ENCODE measurements around the gene KMT2E. TPM values are rescaled to one million over a fixed set of nuclear protein-coding genes. Genes with fewer than 3 reads are reported as not detected.
A peak's percentile ranks its signal among the peaks of the same experiment; 100 is the strongest.

Gene KMT2E
- total RNA-seq, 1 donor from 2014 or later, result 43.0 TPM

DNA sequence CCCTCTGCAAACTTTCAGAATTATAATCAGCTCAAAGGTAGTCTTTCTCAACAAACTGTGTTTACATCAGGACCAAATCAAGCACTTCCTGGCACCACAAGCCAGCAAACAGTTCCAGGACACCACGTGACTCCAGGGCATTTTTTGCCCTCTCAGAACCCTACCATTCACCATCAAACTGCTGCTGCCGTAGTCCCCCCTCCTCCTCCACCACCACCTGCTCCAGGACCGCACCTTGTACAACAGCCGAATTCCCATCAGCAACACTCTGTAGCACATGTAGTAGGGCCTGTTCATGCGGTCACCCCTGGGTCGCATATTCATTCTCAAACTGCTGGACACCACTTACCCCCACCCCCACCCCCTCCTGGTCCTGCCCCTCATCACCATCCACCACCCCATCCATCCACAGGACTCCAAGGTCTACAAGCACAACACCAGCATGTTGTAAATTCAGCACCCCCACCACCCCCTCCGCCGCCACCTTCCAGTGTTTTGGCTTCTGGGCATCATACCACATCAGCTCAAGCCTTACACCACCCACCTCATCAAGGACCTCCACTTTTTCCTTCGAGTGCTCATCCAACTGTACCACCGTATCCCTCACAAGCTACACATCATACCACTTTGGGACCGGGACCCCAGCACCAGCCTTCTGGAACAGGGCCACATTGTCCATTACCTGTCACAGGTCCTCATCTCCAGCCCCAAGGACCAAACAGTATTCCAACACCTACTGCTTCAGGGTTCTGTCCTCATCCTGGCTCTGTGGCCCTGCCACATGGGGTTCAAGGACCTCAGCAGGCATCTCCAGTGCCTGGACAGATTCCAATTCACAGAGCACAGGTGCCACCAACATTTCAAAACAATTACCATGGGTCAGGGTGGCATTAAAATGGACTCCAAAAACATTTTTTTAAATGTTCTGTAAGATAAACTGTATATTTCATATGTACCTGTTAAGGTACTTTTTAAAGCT lies 98.7 kb downstream of the KMT2E start:
- H3K27ac ChIP-seq, result peak overlapping the region; percentile 3 to 45
- no peaks in the 10 kb centered on the region for H3K4me1 ChIP-seq
- H3K4me3 ChIP-seq, result no peak overlapping the region
- intact Hi-C loops (cut with DNase I), result no loop called here
- H3K9me3 ChIP-seq, result no peaks in the 10 kb centered on the region
- peaks cover 52 to 79% of the 10 kb centered on the region in 2 donors for H3K36me3 ChIP-seq
- TF ChIP-seq, protein P1, sequence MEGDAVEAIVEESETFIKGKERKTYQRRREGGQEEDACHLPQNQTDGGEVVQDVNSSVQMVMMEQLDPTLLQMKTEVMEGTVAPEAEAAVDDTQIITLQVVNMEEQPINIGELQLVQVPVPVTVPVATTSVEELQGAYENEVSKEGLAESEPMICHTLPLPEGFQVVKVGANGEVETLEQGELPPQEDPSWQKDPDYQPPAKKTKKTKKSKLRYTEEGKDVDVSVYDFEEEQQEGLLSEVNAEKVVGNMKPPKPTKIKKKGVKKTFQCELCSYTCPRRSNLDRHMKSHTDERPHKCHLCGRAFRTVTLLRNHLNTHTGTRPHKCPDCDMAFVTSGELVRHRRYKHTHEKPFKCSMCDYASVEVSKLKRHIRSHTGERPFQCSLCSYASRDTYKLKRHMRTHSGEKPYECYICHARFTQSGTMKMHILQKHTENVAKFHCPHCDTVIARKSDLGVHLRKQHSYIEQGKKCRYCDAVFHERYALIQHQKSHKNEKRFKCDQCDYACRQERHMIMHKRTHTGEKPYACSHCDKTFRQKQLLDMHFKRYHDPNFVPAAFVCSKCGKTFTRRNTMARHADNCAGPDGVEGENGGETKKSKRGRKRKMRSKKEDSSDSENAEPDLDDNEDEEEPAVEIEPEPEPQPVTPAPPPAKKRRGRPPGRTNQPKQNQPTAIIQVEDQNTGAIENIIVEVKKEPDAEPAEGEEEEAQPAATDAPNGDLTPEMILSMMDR (IDR thresholded peaks at IDR 0.05), result no peak
- H3K27me3 ChIP-seq, result no peaks in the 10 kb centered on the region
- no peak for DNase-seq (ENCODE audit: low spot score in 2 of 2)

DNA sequence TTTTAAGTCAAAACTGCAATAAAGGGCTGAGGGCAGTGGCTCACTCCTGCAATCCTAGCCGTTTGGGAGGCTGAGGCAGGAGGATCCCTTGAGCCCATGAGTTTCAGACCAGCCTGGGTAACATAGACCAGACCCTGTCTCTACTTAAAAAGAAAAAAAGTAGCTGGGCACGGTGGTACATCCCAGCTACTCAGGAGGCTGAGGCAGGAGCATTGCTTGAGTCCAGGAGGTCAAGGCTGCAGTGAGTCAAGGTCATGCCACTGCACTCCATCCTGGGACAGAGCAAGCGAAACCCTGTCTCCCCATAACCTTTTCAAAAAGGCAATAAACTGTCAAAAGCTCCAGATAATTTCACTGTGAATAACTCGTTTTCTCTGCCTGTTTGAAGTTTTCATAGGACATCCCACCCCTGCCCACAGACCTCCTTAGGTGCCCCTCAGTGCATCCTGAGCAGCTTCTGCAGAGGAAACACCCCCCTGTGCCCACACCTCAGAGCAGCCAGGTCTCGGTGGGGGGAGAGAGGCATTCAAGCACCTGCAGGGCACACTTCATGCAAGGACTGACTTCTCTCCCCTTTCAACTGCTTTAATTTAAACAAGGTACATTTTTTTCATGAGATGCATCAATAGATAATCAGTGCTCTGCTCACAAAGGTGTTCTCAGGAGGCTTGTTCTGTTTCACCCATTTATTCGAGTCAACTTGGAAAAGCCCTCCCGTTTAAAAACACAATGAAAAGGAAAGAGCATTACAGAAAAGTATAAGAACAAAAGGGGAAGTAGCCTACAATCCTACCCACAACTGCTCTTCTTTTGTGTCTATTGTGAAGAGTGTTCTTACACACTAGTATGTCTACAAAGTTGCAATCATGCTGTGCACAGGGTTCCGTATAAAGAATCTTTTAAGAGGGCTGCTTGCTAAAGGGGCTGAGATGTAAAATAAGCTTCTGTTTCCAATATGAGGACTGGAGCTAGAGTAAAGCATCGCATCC lies 104.9 kb downstream of the KMT2E start:
- Histone ChIP-seq H3K36me3 (peaks cover 7 to 27% of the 10 kb centered on the region in 2 donors), H3K4me3 (no peak overlapping the region), H3K27me3 (no peaks in the 10 kb centered on the region), H3K27ac (no peak overlapping the region), H3K4me1 (no peaks in the 10 kb centered on the region), H3K9me3 (no peaks in the 10 kb centered on the region)
- DNase-seq (ENCODE audit: low spot score in 2 of 2), result no peak
- TF ChIP-seq, protein P1 (IDR thresholded peaks at IDR 0.05), result no peak
- intact Hi-C loops (cut with DNase I), result no loop called here

DNA sequence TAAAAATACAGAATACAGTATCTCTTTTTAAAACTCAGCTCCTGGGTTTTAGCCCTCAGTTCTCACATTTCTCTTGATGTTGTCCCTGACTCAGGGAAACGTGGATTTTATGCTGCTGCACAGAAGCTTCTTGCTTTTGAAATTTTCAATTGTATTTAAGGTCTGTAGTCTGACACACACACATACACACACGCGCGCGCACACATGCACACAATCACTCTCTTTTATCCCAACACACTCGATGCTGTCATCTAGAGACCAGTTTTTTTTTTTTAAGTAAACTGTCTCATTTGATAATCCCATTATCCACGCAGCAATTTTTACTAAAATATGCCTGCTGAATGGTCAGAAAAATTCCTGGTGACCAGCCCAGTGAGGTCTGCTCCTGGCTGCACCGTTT lies 108.6 kb downstream of the KMT2E start:
- no peak for DNase-seq (ENCODE audit: low spot score in 2 of 2)
- TF ChIP-seq, protein P1 (IDR thresholded peaks at IDR 0.05), result no peak
- intact Hi-C loops (cut with DNase I), result no loop called here
- Histone ChIP-seq H3K36me3 (peaks cover 14 to 16% of the 10 kb centered on the region in 2 donors), H3K4me3 (no peak overlapping the region), H3K27ac (no peak overlapping the region), H3K9me3 (no peaks in the 10 kb centered on the region), H3K4me1 (no peaks in the 10 kb centered on the region), H3K27me3 (no peaks in the 10 kb centered on the region)

DNA sequence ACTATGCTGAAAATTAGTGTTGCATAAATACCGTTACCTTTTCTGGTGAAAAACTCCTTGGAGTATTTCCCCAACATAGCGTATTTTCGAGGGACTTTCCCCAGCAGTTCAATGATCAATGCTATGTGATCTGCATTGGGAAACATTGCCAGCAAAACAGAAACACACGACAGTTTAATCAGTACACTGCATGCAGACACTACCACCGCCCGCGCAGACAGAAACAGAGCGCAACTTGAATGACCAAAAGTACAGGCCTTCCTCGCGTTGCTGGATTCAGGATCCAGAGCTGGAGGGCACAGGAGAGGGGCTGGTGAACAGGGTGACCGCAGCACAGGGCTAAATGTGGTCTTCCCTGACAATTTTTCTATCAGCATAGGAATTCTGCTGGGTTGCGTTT lies 111.7 kb downstream of the KMT2E start:
- intact Hi-C loops (cut with DNase I), result no loop called here

DNA sequence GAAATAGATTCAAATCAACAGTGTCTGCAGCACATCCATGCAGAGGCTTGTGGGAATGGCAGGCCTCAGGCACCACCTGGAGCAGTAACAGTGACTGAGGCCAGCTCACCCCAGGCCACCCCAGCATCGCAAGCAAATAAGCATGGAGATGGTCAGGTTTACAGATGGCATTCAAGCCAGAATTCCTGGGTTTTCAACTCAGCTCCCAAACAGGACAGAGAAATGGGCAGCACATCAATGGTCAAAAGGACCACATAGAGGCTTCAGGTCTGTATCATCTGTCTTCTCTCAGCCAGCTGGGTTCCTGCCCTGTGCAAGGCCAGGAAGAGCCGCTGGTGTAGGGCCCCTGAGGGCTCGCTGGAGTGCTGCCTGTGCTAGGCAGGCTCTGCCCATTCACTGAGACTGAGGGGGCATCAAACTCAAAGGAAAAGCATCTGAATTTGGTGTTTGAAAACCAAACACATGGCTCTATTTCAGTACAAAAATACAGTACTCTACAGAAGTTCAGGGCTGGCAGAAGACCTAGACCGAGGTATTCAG lies 112.5 kb downstream of the KMT2E start:
- H3K4me3 ChIP-seq, result no peak overlapping the region
- no peaks in the 10 kb centered on the region for H3K27me3 ChIP-seq
- TF ChIP-seq, protein P1 (IDR thresholded peaks at IDR 0.05), result no peak
- intact Hi-C loops (cut with DNase I), result no loop called here
- no peak for DNase-seq (ENCODE audit: low spot score in 2 of 2)
- peaks cover 16% of the 10 kb centered on the region in 2 donors for H3K36me3 ChIP-seq
- H3K4me1 ChIP-seq, result no peaks in the 10 kb centered on the region
- no peaks in the 10 kb centered on the region for H3K9me3 ChIP-seq
- H3K27ac ChIP-seq, result no peak overlapping the region

More for the DNA sequence above, 111.7 kb downstream of the KMT2E start:
- no peak overlapping the region for H3K4me3 ChIP-seq
- no peaks in the 10 kb centered on the region for H3K4me1 ChIP-seq
- peaks cover 14 to 16% of the 10 kb centered on the region in 2 donors for H3K36me3 ChIP-seq
- H3K9me3 ChIP-seq, result no peaks in the 10 kb centered on the region
- H3K27ac ChIP-seq, result no peak overlapping the region
- H3K27me3 ChIP-seq, result no peaks in the 10 kb centered on the region
- TF ChIP-seq, protein P1 (IDR thresholded peaks at IDR 0.05), result no peak
- DNase-seq (ENCODE audit: low spot score in 2 of 2), result no peak
